ENCODE measurements around the gene HSD17B10.

GRCh38 chrX:53458082-53458481, 23.9 kb upstream of the HSD17B10 start:
- TF ChIP-seq CTCF (IDR thresholded peaks at IDR 0.05; ENCODE audit: poor library complexity, severe bottlenecking) (no peak), EP300 (conservative IDR thresholded peaks at IDR 0.05; ENCODE audit: poor library complexity, severe bottlenecking) (no peak), POLR2AphosphoS5 (IDR thresholded peaks at IDR 0.05) (no peak), REST (IDR thresholded peaks at IDR 0.05; ENCODE audit: borderline replicate concordance) (no peak), SMC3 (conservative IDR thresholded peaks at IDR 0.05; ENCODE audit: poor library complexity) (no peak)
